Activated CD4-positive, alpha-beta T cell treated with anti-CD3 and anti-CD28 coated beads for 1 hour (primary cell): Measurements from ENCODE around the gene MSX2.
"Not testable (repeated sequence)": the region's sequence is repeated elsewhere in the genome, so short reads cannot be mapped to it uniquely, and the experiment has no call there.

Experiments used
- DNase-seq: peaks from one replicate; pipeline ENCODE4 v3.0.0-alpha.2; 2020

The MSX2 gene

DNA sequence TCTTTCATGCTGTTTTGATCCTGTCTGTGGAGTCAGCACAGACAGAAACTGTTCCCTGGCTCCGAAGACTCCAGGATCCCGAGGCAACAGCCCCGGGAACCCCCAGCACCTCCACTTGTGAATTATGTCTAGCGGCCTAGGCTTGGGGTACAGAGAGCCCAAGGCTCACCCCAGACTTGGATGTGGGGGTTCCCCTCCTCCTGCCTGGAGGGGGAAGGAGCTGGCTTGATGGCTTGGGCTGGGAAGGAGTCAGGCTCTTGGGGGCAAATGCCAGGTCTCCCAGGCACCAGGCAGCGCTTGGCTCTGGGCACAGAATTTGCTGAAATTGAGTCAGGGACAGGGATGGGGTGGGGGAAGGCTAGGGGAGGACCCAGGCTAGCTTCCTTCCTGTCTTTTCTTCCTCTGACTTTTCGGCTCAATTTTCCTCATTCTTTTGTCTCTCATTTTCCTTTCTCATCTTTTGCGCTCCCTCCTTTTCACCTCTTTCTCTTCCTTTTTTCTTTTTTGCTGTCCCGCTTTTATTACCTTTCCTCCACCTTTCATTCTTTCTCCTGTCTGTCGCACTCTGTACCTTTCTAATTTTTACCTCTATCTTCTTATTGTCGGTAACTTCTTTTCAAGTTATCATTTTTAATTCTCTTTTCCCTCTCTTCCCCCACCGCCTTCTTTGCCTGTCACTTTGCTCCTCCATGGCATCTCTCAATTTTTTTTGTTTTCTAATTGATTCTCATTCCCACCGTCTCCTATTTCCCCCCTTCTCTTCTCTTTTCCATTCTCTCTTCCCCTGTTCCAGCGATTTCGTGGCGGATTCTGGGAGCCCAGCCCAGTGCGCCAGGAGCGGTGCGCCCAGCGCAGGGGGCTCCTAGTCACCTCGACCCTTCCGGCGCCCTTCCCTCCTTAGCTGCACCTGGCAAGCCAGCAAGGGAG lies 10.5 kb downstream of the MSX2 start:
- no peak for DNase-seq

DNA sequence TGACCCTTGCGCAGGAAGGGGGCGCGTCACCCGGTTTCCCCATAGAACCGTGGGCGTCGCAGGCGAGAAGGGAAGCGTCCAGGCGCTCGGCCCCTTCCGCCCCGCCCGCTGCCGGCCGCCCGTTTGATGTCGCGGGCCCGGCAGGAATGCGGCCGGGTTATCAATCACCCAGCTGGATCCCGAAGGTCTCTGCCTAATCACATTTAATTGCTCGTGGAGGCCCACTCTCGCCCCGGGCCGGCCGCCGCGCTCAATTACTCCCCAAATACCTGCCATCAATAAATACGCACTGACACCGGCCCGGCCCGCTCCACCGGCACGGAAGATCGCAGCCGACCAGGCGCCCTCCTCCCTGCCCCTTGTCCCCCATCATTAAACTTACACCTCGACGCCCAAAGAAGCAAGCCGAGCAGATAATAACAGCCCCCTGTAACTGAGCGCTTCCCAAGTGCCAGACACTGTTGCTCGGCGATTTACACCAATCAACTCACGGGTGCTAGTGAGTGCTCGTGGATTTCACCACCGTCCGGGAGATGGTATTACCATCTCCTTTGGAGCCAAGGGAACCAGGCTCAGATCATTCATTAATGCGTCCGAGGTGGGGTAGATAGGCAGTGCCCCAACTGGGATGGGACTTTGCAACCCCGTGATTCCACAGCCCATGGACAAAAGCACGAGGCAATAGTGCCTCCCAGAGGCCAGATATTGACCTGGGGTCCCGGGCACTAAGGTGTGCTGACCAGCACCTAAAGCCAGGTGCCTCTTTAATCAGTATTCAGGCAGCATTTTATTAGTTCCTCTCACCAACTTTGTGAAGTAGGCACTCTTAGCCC lies 11.3 kb downstream of the MSX2 start:
- no peak for DNase-seq

DNA sequence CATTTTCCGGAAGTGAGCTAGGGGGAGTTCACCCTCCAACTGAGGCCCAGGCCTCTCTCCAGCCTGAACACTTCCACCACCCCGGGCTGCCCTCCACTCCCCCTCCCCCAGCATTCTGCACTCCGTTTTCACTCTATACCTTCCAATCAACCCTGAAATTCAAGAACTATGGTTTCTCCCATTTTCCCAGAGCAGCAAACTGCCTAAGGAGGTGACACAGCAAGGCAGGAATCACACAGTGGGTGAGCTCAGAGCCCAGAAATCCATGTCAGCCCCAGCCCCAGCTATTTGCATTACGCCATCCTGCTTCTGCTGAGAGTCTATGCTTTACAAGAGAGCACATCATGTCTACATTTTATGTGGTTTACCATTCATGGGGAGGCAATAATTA lies 11.9 kb downstream of the MSX2 start:
- no peak for DNase-seq

GRCh38 chr5:174736777-174737176 lies 12.4 kb downstream of the MSX2 start:
- no peak for DNase-seq

DNA sequence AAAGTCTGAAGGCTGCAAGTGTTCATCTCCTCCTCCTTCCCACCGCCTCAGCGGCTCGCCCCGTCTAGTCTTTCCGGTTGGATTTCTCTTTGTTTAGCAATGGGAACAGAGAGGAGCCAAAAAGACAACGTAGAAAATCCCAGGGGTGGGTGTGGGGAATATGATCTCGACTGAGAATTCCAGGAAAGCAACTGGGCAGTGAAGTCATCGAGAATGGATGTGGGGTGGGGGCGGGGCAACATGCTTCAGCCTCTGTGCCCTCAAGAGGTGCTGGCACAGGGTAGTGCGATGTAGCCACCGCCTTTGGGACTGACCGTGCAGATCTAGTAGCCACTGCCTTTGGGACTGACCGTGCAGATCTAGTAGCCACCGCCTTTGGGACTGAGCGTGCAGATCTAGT lies 12.9 kb downstream of the MSX2 start:
- no peak for DNase-seq

DNA sequence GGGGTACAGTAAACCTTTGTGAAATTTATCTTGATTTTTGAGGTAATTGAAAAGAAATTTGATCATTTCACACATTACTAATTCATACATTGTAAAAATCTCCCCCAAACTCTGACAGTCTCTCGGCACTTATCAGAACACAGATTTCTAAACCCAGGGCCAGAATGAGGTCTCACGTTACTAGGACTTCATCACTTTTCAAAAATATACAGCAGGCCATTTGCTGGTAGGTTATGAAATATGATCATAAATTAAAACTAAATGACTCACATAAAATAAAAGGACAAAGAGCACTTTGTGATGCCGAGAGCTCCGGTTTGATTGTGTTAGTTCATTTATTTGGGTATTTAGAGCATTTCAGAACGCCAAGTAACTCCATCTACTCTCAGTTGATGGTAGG lies 17.0 kb downstream of the MSX2 start:
- DNase-seq: no peak

GRCh38 chr5:174744896-174745295 lies 20.5 kb downstream of the MSX2 start:
- DNase-seq: no peak

- no peak for DNase-seq
Measured at GRCh38 chr5:174745590-174746103, 21.3 kb downstream of the MSX2 start.

- DNase-seq: no peak
Measured at GRCh38 chr5:174750711-174751110, 26.3 kb downstream of the MSX2 start.

- no peak for DNase-seq
Measured at GRCh38 chr5:174751154-174752000, 27.0 kb downstream of the MSX2 start.

GRCh38 chr5:174752121-174752520 lies 27.7 kb downstream of the MSX2 start:
- no peak for DNase-seq

DNA sequence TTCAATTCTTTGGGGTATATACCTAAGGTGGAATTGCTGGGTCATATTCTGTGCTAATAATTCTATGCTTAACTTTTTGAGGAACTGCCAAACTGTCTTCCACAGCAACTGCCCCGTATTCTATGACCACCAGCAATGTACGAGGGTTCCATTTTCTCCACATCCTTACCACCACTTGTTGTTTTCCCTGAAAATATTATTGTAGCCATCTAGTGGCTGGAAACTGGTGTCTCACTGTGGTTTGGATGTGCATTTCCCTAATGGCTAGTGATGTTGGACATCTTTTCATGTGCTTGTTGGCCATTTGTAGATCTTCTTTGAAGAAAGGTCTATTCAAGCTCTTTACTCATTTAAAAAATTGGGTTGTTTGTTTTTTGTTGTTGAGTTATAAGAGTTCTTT lies 30.7 kb downstream of the MSX2 start:
- no peak for DNase-seq

- DNase-seq: no peak
Measured at GRCh38 chr5:174759091-174759490, 34.7 kb downstream of the MSX2 start.

DNA sequence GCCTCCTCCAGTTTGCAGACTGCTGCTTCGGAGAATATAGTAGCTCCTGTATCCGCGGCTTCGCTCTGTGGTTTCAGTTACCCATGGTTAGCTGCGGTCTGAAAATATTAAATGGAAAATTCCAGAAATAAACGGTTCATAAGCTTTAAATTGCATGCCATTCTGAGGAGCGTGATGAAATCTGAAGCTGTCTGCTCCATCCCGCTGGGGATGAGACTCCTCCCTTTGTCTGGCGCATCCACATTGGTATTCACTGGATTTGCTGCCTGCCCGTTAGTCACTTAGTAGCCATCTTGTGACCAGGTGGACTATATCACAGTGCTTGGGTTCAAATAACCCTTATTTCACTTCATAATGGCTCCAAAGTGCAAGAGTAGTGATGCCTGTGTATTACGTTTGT lies 36.3 kb downstream of the MSX2 start:
- DNase-seq: no peak

GRCh38 chr5:174761341-174761740 lies 37.0 kb downstream of the MSX2 start:
- not testable (repeated sequence) for DNase-seq

- DNase-seq: no peak
Measured at GRCh38 chr5:174764309-174764708, 39.9 kb downstream of the MSX2 start.

DNA sequence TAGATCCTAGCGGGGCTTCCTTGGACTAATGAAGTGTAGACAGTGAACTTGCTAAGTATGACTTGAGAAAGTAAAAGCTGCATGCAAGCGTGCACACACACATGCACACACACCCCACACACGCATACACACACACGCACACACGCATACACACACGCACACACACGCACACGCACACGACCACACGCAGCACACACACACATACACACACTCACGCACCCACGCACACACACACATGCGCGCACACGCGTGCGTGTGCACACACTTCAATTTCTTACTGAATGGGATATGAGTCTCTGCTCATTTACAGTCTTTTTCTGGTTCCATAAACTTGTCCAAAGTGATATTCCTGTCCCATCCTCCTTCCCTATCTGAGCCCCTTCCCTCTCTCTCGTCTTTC lies 41.2 kb downstream of the MSX2 start:
- DNase-seq: no peak

- DNase-seq: no peak
Measured at GRCh38 chr5:174767670-174768069, 43.3 kb downstream of the MSX2 start.

DNA sequence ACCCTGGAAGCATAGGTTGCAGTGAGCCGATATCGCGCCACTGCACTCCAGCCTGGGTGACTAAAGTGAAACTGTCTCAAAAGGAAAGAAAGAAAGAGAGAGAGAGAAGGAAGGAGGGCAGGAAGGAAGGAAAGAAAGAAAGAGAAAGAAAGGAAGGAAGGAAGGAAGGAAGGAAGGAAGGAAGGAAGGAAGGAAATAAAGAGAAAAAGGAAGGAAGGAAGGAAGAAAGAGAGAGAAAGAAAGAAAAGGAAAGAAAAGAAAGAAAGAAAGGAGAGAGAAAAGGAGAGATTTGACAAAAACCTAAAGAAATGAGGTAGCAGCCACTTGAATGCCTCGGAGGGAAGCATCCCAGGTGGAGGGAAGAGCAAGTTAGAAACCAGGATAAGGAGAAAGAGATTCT lies 44.6 kb downstream of the MSX2 start:
- no peak for DNase-seq

DNA sequence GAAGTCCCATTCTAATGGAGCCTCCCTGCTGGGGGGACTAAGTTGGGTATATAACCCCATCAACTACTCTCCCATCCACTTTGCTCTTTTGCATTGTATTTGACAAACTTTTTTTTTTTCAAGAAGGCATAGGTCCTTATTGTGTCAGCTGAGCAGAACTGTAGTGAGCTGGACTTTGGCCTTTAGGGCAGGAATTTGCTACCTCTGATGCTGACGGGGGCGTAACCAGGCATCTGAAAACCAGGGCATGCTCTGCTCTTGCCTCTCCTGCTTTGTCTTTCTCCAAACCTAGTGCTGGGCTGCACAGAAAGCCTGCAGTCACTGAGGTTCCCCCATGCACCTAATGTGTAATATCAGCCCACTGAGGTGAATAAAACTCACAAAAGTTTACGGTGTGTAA lies 49.0 kb downstream of the MSX2 start:
- no peak for DNase-seq

DNA sequence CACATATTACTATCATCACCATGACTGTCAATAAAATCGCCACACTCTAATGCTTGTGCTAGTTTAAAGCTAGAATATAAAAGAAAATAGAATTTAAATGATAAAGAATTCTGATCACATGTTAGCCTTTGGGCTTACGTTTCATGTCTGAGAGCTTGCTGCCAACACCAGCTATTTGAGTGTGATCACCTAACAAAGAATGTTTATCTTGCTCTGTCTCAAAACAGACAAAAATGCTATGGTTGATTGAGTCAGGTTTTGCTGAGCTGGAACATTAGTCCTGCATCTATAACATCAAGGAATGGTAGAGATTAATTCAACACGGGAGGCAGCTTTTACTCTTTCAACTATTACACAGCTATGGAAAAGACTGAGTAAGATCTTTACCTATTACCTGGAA lies 50.7 kb downstream of the MSX2 start:
- no peak for DNase-seq

DNA sequence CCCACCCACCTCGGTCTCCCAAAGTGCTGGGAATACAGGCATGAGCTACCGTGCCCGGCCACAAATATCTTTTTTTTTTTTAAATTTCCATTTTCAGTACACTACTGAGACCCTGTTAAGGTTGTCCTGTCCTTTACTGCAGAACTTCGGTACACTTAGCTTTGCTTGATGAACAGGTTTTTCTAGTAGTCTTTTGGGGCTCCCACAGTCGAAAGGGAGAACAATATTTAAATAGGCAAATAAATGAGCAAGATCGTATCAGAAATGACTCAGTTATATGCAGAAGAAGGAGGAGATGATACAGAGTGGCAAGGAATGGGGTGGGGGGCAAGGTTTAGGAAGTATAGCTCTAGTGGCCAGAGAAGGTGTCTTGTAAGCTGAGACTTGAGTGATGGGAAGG lies 52.7 kb downstream of the MSX2 start:
- DNase-seq: no peak

- no peak for DNase-seq
Measured at GRCh38 chr5:174777583-174777982, 53.2 kb downstream of the MSX2 start.
